H1 (cell line): ENCODE results near the gene MAP3K14. TPM values are rescaled to one million over a fixed set of nuclear protein-coding genes. Genes with fewer than 3 reads are reported as not detected.

Experiments
- CTCF ChIA-PET: fragments of 300-600 bp; sonication (Branson Sonifier 250); formaldehyde crosslinking; loops from one replicate; lab custom pipeline; 2021; ENCODE audit not compliant: partially characterized antibody; lab: Charles Lee
- POLR2A ChIA-PET: fragments of 300-600 bp; sonication (Branson Sonifier 250); formaldehyde crosslinking; loops from one replicate; lab custom pipeline; 2021; ENCODE audit warnings: inconsistent platforms; ENCODE audit not compliant: partially characterized antibody; lab: Charles Lee
- DNase-seq, 2 experiments: peaks; one replicate each; pipeline versions ENCODE4 v3.0.0 to v3.0.0-alpha.2; 2010 to 2022; ENCODE audit warnings: low spot score in 2 of 2, low read depth in 1 of 2, mixed read lengths in 1 of 2
- FAIRE-seq: peaks from 2 replicates; lab custom pipeline; 2011; peaks lifted over from hg19 to GRCh38; lab: Jason Lieb, UNC
- H2AFZ ChIP-seq: 2 replicates; pipeline ENCODE4 v1.8.1; 2012; ENCODE audit warnings: low read length, inconsistent platforms
- H2AK5ac ChIP-seq: 2 replicates; pipeline ENCODE4 v1.6.1; 2013; ENCODE audit warnings: low read depth, low read length
- H2BK120ac ChIP-seq: replicated peaks from 2 replicates; pipeline ENCODE3; 2013; ENCODE audit warnings: low read depth, low read length, inconsistent platforms
- H2BK12ac ChIP-seq: 2 replicates; pipeline ENCODE4 v1.6.1; 2013; ENCODE audit warnings: low read depth, low read length
- H2BK15ac ChIP-seq: 2 replicates; pipeline ENCODE4 v1.6.1; 2013; ENCODE audit warnings: low read length
- H2BK20ac ChIP-seq: 2 replicates; pipeline ENCODE4 v1.6.1; 2013; ENCODE audit warnings: low read length
- H2BK5ac ChIP-seq: 2 replicates; pipeline ENCODE4 v1.6.1; 2013; ENCODE audit warnings: low read depth, low read length
- H3K14ac ChIP-seq: 2 replicates; pipeline ENCODE4 v1.6.1; 2013; ENCODE audit warnings: inconsistent platforms; ENCODE audit not compliant: insufficient read length
- H3K18ac ChIP-seq: 2 replicates; pipeline ENCODE4 v1.6.1; 2013; ENCODE audit warnings: low read length; ENCODE audit errors: extremely low read depth
- H3K23ac ChIP-seq: 2 replicates; pipeline ENCODE4 v1.6.1; 2013; ENCODE audit warnings: inconsistent platforms; ENCODE audit not compliant: insufficient read length
- H3K23me2 ChIP-seq: 2 replicates; pipeline ENCODE4 v1.6.1; 2013; ENCODE audit warnings: low read depth, low read length
- H3K27ac ChIP-seq: 2 replicates; pipeline ENCODE4 v1.6.1; 2011; ENCODE audit warnings: low read depth, low read length, inconsistent platforms
- H3K27me3 ChIP-seq, 4 experiments: replicated peaks in 1 of 4; 1 replicate in 1 of 4; 2 replicates in 3 of 4; pipeline versions ENCODE4 v1.6.1 to v1.8.1; 2011 to 2013; ENCODE audit warnings: low read length in 3 of 4, mild to moderate bottlenecking in 3 of 4, inconsistent platforms in 2 of 4, mixed read lengths in 2 of 4, moderate library complexity in 1 of 4; ENCODE audit not compliant: control insufficient read depth in 3 of 4, insufficient read depth in 3 of 4; ENCODE audit errors: extremely low read depth in 1 of 4
- H3K36me3 ChIP-seq, 4 experiments: 2 replicates each; pipeline versions ENCODE4 v1.6.1 to v1.8.1; 2011 to 2013; ENCODE audit warnings: mild to moderate bottlenecking in 4 of 4, low read length in 3 of 4, moderate library complexity in 2 of 4, control low read depth in 1 of 4, inconsistent platforms in 1 of 4; ENCODE audit not compliant: insufficient read depth in 4 of 4, control insufficient read depth in 2 of 4
- H3K4ac ChIP-seq: replicated peaks from 2 replicates; pipeline ENCODE3; 2013; ENCODE audit warnings: low read length, low read depth, mixed read lengths, inconsistent platforms; ENCODE audit not compliant: insufficient read length
- H3K4me1 ChIP-seq, 4 experiments: replicated peaks in 1 of 4; 1 replicate in 1 of 4; 2 replicates in 3 of 4; pipeline versions ENCODE4 v1.6.1 to v1.8.1; 2011 to 2013; ENCODE audit warnings: low read length in 3 of 4, inconsistent platforms in 2 of 4, mixed read lengths in 1 of 4; ENCODE audit not compliant: insufficient read depth in 4 of 4, control insufficient read depth in 3 of 4
- H3K4me2 ChIP-seq, 2 experiments: 2 replicates each; pipeline versions ENCODE4 v1.6.1 to v1.8.1; 2011 to 2013; ENCODE audit warnings: low read depth in 2 of 2, low read length in 2 of 2, control low read depth in 1 of 2, inconsistent platforms in 1 of 2, mild to moderate bottlenecking in 1 of 2; ENCODE audit not compliant: insufficient read depth in 1 of 2
- H3K4me3 ChIP-seq, 4 experiments: fragments of 200-600, 300-600 bp in 1 of 4; sonication (generic), shearing (Covaris generic), sonication (Bioruptor Twin) in 1 of 4; 2 replicates each; pipeline versions ENCODE4 v1.5.1 to v1.8.1; 2011 to 2016; ENCODE audit warnings: low read length in 4 of 4, low read depth in 3 of 4, control low read depth in 2 of 4, inconsistent platforms in 2 of 4, mild to moderate bottlenecking in 2 of 4, mixed read lengths in 1 of 4, moderate library complexity in 1 of 4; ENCODE audit not compliant: insufficient read depth in 2 of 4; ENCODE audit errors: extremely low read depth in 1 of 4
- H3K56ac ChIP-seq: replicated peaks from 2 replicates; pipeline ENCODE3; 2013; ENCODE audit warnings: low read depth, mild to moderate bottlenecking, mixed read lengths, low read length, inconsistent platforms; ENCODE audit not compliant: insufficient read length
- H3K79me1 ChIP-seq: 2 replicates; pipeline ENCODE4 v1.6.1; 2013; ENCODE audit warnings: low read depth, low read length, control low read depth
- H3K79me2 ChIP-seq, 2 experiments: 2 replicates each; pipeline versions ENCODE4 v1.6.1 to v1.8.1; 2012 to 2013; ENCODE audit warnings: low read length in 2 of 2, mild to moderate bottlenecking in 2 of 2, inconsistent platforms in 1 of 2; ENCODE audit not compliant: insufficient read depth in 2 of 2, control insufficient read depth in 1 of 2
- H3K9ac ChIP-seq, 4 experiments: replicated peaks in 1 of 4; 1 replicate in 1 of 4; 2 replicates in 3 of 4; pipeline versions ENCODE4 v1.6.1 to v1.8.1; 2011 to 2013; ENCODE audit warnings: low read depth in 3 of 4, low read length in 3 of 4, control low read depth in 2 of 4, mild to moderate bottlenecking in 2 of 4, moderate library complexity in 2 of 4, inconsistent platforms in 1 of 4; ENCODE audit errors: extremely low read depth in 1 of 4
- H3K9me3 ChIP-seq, 2 experiments: 2 replicates each; pipeline versions ENCODE4 v1.6.1 to v1.8.1; 2012 to 2013; ENCODE audit warnings: mild to moderate bottlenecking in 2 of 2, moderate library complexity in 2 of 2, control low read depth in 1 of 2, inconsistent platforms in 1 of 2, low read depth in 1 of 2, low read length in 1 of 2, mixed read lengths in 1 of 2; ENCODE audit not compliant: insufficient read depth in 2 of 2
- H4K20me1 ChIP-seq, 2 experiments: replicated peaks in 1 of 2; 2 replicates each; pipeline versions ENCODE3 to v1.8.1; 2011 to 2013; ENCODE audit warnings: inconsistent platforms in 2 of 2, low read length in 2 of 2, mild to moderate bottlenecking in 1 of 2; ENCODE audit not compliant: insufficient read depth in 2 of 2, control insufficient read depth in 1 of 2
- H4K5ac ChIP-seq: 2 replicates; pipeline ENCODE4 v1.6.1; 2013; ENCODE audit warnings: low read length, low read depth, mixed read lengths, inconsistent platforms; ENCODE audit not compliant: insufficient read length
- H4K8ac ChIP-seq: 2 replicates; pipeline ENCODE4 v1.8.0; 2013; ENCODE audit warnings: mild to moderate bottlenecking, moderate library complexity, low read length, inconsistent platforms; ENCODE audit not compliant: insufficient read depth; ENCODE audit errors: extremely low read depth
- H4K91ac ChIP-seq: replicated peaks from 2 replicates; pipeline ENCODE3; 2013; ENCODE audit warnings: low read length, mixed read lengths, inconsistent platforms; ENCODE audit not compliant: insufficient read length
- BCL11A ChIP-seq, 2 experiments: IDR thresholded peaks; one replicate each; pipeline ENCODE4 v1.6.1; 2011; ENCODE audit warnings: low read depth in 2 of 2, low read length in 2 of 2, mild to moderate bottlenecking in 2 of 2
- CEBPB ChIP-seq: IDR thresholded peaks from 2 replicates; pipeline ENCODE4 v1.6.1; 2012; ENCODE audit warnings: low read depth, low read length
- CTBP2 ChIP-seq: IDR thresholded peaks from 2 replicates; pipeline ENCODE4 v1.7.0; 2011; ENCODE audit warnings: borderline replicate concordance, mild to moderate bottlenecking, moderate library complexity, mixed read lengths, low read length; ENCODE audit not compliant: insufficient read depth, insufficient read length
- RXRA ChIP-seq: IDR thresholded peaks from 2 replicates; pipeline ENCODE4 v1.6.1; 2011; ENCODE audit warnings: low read depth, mild to moderate bottlenecking, low read length, moderate library complexity; ENCODE audit not compliant: insufficient read depth
- SAP30 ChIP-seq: fragments of 300-600 bp; sonication (generic); IDR thresholded peaks from 2 replicates; pipeline ENCODE4 v1.7.1; 2012; ENCODE audit warnings: low read length, moderate library complexity, mild to moderate bottlenecking, inconsistent platforms; ENCODE audit not compliant: insufficient read depth, insufficient replicate concordance
- SIN3A ChIP-seq, 2 experiments: IDR thresholded peaks in 1 of 2; conservative IDR thresholded peaks in 1 of 2; 2 replicates each; pipeline ENCODE4 v1.6.1; 2011 to 2012; ENCODE audit warnings: low read length in 2 of 2, improper control_type of control experiment in 1 of 2, low read depth in 1 of 2, mild to moderate bottlenecking in 1 of 2
- SIX5 ChIP-seq: IDR thresholded peaks from 2 replicates; pipeline ENCODE4 v1.6.1; 2011; ENCODE audit warnings: mild to moderate bottlenecking, low read depth, low read length
- TEAD4 ChIP-seq: IDR thresholded peaks from 2 replicates; pipeline ENCODE4 v1.6.1; 2012; ENCODE audit warnings: low read depth, low read length, inconsistent platforms, mixed read lengths
- WGBS, 2 experiments: shearing (Covaris generic) in 1 of 2; methylation state at CpG; one replicate each; pipeline versions ENCODE4 v1.1.6 to v1.1.7; 2013 to 2015; ENCODE audit warnings: low lambda C conversion rate in 2 of 2, mixed read lengths in 2 of 2, inconsistent platforms in 1 of 2, low coverage in 1 of 2, missing lambda C conversion rate in 1 of 2; ENCODE audit not compliant: insufficient replicate concordance in 2 of 2, insufficient coverage in 1 of 2, insufficient read length in 1 of 2; ENCODE audit errors: extremely low coverage in 1 of 2, missing lambda C conversion rate in 1 of 2; 5-methylcytosine and 5-hydroxymethylcytosine counted together
- polyA plus RNA-seq, 7 experiments: library from polyadenylated mRNA; depleted of rRNA in 3 of 7; stranded (reverse) in 5 of 7; unstranded in 2 of 7; fragments of >200 nt in 5 of 7; fragments of 200-250 nt in 2 of 7; gene quantifications; 1 replicate in 5 of 7; 2 replicates in 1 of 7; 4 replicates in 1 of 7; pipeline versions ENCODE4 v1.2.1 to v1.2.3, GENCODE V29; 2011 to 2013; ENCODE audit warnings: missing spikeins in 2 of 7, mixed read lengths in 2 of 7
- total RNA-seq: library from RNA; stranded (reverse); fragmentation: NEBNext Ultra II Directional; extraction: Animal tissue kit (Norgen Biotek cat#: 25700); gene quantifications from 2 replicates; pipeline ENCODE4 v1.2.1, GENCODE V29; 2021
- TF ChIP-seq, protein P1 (sequence below), 3 experiments: IDR thresholded peaks; 1 replicate in 2 of 3; 2 replicates in 1 of 3; pipeline versions ENCODE4 v1.5.1 to v1.6.1; 2011; ENCODE audit warnings: low read length in 3 of 3, mild to moderate bottlenecking in 3 of 3, inconsistent platforms in 2 of 3, low read depth in 1 of 3, moderate library complexity in 1 of 3; ENCODE audit not compliant: insufficient read depth in 1 of 3; ENCODE audit errors: control extremely low read depth in 1 of 3

Gene MAP3K14
- total and polyA plus RNA-seq, 2 of the 8 experiments (the other 6 are each of a cell fraction or from before 2014, with no cell fraction given) = 5.2 to 6.1 TPM

DNA sequence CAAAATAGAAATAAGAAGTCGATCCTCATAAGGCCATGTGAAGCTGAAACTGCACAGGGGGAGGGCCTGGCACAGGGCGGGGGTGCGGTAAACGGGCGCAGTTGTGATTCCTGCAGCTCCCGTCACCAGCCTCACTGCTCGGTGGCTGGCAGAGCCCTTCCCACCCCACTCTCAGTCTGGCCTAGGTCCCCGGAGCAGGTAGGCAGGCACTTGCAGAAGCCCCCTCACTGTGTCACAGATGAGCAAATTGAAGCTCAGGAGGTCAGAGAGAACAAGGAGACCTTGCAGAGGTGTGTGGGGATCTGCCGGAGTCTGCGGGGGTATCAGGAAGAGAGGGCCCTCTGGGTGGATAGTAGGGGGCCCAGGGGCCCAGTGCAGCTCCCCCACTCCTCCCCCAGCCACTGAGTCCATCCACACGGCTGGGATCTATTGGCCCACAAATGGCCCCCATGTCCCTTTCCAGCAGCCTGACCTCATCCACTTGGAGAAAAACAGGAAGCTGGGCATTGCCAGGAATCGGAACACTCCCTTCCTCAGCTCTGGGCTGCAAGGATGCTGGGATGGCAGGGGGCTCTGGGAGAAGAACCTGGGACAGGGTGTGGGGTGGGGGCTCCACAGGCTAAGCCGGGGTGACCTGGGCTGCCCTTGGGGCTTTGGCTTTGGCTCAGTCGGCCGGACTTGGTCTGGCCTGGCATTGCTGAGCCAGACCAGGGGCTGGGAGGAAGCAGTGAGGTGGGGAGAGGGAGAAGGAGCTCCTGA, 21.4 kb upstream of the MAP3K14 start:
- Histone ChIP-seq H2BK5ac (no peak overlapping the region), H3K18ac (no peak overlapping the region), H3K9me3 (no peaks in the 10 kb centered on the region), H3K23me2 (no peaks in the 10 kb centered on the region), H2AK5ac (no peak overlapping the region), H3K14ac (no peak overlapping the region), H3K23ac (no peak overlapping the region), H3K4me2 (no peak overlapping the region), H4K20me1 (no peaks in the 10 kb centered on the region), H3K4me1 (peaks cover 2 to 8% (median 4%) of the 10 kb centered on the region in 4 experiments; a peak in 6 of 7 replicates), H3K4ac (no peak overlapping the region), H4K91ac (no peak overlapping the region), H3K27me3 (peaks cover 0 to 19% (median 5%) of the 10 kb centered on the region in 4 experiments; a peak in 2 of 7 replicates), H3K56ac (no peak overlapping the region), H3K36me3 (no peaks in the 10 kb centered on the region), H3K27ac (no peak overlapping the region), H2BK15ac (no peak overlapping the region), H2AFZ (no peak overlapping the region), H2BK20ac (no peak overlapping the region), H2BK120ac (no peak overlapping the region), H4K5ac (no peak overlapping the region), H3K79me1 (no peaks in the 10 kb centered on the region), H2BK12ac (no peak overlapping the region), H3K4me3 (no peak overlapping the region), H4K8ac (peak overlapping the region; percentile 48; the same call in 1 of the 2 replicates), H3K79me2 (no peaks in the 10 kb centered on the region), H3K9ac (no peak overlapping the region)
- ChIA-PET POLR2A (interaction anchor here (0.6 to 1.2 kb wide), 4 partner anchors 28 to 183 kb away, joined by 3 to 5 read pairs (median 3); no protein-coding TSS in a partner anchor), CTCF (interaction anchor here (0.6 to 3.1 kb wide), 7 partner anchors 28 to 87 kb away, joined by 3 to 14 read pairs (median 5); no protein-coding TSS in a partner anchor)
- WGBS, 2 experiments = 90% methylated on average over 13 of the region's 15 CpGs; no CpG with 5 or more reads in 1 of the 2 experiments
- FAIRE-seq (no peak), DNase-seq (no peak)
- TF ChIP-seq, protein P1, sequence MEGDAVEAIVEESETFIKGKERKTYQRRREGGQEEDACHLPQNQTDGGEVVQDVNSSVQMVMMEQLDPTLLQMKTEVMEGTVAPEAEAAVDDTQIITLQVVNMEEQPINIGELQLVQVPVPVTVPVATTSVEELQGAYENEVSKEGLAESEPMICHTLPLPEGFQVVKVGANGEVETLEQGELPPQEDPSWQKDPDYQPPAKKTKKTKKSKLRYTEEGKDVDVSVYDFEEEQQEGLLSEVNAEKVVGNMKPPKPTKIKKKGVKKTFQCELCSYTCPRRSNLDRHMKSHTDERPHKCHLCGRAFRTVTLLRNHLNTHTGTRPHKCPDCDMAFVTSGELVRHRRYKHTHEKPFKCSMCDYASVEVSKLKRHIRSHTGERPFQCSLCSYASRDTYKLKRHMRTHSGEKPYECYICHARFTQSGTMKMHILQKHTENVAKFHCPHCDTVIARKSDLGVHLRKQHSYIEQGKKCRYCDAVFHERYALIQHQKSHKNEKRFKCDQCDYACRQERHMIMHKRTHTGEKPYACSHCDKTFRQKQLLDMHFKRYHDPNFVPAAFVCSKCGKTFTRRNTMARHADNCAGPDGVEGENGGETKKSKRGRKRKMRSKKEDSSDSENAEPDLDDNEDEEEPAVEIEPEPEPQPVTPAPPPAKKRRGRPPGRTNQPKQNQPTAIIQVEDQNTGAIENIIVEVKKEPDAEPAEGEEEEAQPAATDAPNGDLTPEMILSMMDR (IDR thresholded peaks at IDR 0.05; ENCODE audit: control extremely low read depth in 1 of 3, insufficient read depth in 1 of 3, low read depth in 1 of 3, low read length in 3 of 3) = no peak
- TF ChIP-seq SAP30 (no peak), TEAD4 (no peak), CEBPB (no peak), CTBP2 (no peak), SIN3A (conservative IDR thresholded peaks at IDR 0.05 in 1 of 2, IDR thresholded peaks at IDR 0.05 in 1 of 2; ENCODE audit: low read depth in 1 of 2, low read length in 2 of 2) (no peak), SIX5 (no peak), RXRA (no peak), BCL11A (IDR thresholded peaks at IDR 0.05; ENCODE audit: low read depth in 2 of 2, low read length in 2 of 2) (no peak)
